AG04449 (cell line): ENCODE measurements around the gene CEP55.

Experiments
- CTCF ChIA-PET: fragments of 350-600 bp; formaldehyde crosslinking; extraction: SDS; loops from one replicate; lab custom pipeline; 2021; ENCODE audit warnings: antibody characterized with exemption; lab: Yijun Ruan, JAX
- POLR2A ChIA-PET: fragments of 400-600, 350-600 bp; formaldehyde crosslinking; extraction: SDS; loops from one replicate; lab custom pipeline; 2020; ENCODE audit warnings: antibody characterized with exemption, inconsistent platforms; lab: Yijun Ruan, JAX
- DNase-seq: peaks from one replicate; pipeline ENCODE4 v3.0.0-alpha.2; 2010; ENCODE audit warnings: low read depth, low spot score
- H3K4me3 ChIP-seq: 2 replicates; pipeline ENCODE4 v1.5.1; 2011; ENCODE audit warnings: low read depth, mild to moderate bottlenecking, control low read depth, low read length
- TF ChIP-seq, protein P1 (sequence below): IDR thresholded peaks from one replicate; pipeline ENCODE4 v1.5.1; 2011; ENCODE audit warnings: mild to moderate bottlenecking, moderate library complexity, low read length, control low read depth, inconsistent platforms; ENCODE audit not compliant: insufficient read depth; ENCODE audit errors: missing control alignments

CEP55 gene

DNA sequence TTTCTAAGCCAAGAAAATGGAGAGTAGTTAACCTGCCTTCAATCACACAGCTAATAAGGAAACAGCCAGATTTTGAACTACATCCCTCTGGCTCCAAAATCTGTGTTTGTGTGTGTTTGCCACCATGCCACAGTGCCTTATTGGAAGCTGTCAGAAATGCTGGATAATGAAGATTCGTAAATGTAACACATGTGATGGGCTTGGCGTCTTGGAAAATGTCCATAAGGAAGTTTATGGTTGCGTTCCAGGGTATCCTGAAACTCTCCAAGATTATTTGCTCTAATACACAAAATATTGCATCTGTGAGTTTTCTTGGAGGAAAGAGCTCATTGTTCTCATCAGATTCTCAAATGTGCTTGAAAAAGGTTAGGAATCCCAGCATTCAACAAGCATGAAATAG is 36.9 kb upstream of the CEP55 start:
- no peak overlapping the region for H3K4me3 ChIP-seq
- TF ChIP-seq, protein P1, sequence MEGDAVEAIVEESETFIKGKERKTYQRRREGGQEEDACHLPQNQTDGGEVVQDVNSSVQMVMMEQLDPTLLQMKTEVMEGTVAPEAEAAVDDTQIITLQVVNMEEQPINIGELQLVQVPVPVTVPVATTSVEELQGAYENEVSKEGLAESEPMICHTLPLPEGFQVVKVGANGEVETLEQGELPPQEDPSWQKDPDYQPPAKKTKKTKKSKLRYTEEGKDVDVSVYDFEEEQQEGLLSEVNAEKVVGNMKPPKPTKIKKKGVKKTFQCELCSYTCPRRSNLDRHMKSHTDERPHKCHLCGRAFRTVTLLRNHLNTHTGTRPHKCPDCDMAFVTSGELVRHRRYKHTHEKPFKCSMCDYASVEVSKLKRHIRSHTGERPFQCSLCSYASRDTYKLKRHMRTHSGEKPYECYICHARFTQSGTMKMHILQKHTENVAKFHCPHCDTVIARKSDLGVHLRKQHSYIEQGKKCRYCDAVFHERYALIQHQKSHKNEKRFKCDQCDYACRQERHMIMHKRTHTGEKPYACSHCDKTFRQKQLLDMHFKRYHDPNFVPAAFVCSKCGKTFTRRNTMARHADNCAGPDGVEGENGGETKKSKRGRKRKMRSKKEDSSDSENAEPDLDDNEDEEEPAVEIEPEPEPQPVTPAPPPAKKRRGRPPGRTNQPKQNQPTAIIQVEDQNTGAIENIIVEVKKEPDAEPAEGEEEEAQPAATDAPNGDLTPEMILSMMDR = no peak
- ChIA-PET POLR2A (interaction anchor here (1.0 to 2.6 kb wide), 11 partner anchors 9 to 84 kb away, joined by 3 to 20 read pairs (median 9); partner anchors contain the start of gene MYOF), CTCF (interaction anchor here (0.7 to 6.2 kb wide), 7 partner anchors 9 to 101 kb away, joined by 3 to 42 read pairs (median 5); partner anchors contain the start of gene MYOF)
- DNase-seq = no peak

DNA sequence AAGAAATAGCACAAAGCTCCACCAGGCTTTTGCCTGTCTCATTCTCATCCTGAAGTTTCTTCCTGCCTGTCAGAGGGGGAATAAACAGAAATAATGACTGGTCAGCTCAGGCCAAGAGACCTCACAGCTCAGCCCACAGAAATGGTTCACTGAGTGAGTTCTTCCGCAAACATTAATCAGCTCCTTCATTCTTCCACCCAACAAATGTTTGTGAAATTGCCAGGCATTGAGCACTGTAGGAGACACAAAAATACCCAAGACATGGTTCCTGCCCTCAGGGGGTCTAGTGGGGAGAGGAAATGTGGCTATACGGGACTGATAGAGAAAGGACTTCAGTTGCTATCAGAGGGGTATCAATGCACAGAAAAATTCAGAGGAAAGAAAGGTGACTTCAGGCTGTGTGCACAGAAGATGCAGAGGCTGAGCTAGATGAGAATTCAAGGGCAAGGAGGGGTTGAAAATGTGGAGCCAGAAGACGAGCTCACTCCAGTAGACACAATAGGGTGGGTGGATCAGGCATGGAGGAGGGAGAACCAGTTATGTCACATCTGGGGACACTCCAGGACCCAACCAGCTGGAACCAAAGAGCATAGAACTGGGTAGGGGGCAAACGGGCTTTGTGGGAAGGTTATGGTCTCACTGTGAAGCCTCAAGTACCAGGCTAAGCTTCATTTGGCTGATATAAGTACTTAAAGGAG is 35.2 kb upstream of the CEP55 start:
- ChIA-PET CTCF (interaction anchor here (0.7 to 6.2 kb wide), 5 partner anchors 15 to 381 kb away, joined by 3 to 42 read pairs (median 5); no protein-coding TSS in a partner anchor), POLR2A (interaction anchor here (0.7 to 3.0 kb wide), 7 partner anchors 10 to 24 kb away, joined by 4 to 21 read pairs (median 7); partner anchors contain the start of gene MYOF)
- no peak overlapping the region for H3K4me3 ChIP-seq
- no peak for DNase-seq
- TF ChIP-seq, protein P1 = no peak

DNA sequence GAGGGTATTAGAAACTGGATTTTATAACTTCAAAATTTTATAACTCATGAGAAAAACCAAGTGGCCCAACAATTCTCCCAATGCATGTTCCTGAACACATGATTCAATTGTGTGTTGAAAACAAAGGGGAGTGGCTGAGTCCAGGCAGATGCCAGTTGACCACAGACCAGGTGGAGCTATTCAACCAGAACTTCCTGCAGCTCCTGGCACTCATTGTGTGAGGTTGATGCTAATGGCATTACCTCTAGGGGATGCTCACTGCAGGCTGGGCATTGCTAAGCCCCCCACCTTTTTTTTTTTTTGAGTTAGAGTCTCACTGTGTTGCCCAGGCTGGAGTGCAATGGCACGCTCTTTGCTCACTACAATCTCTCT is 34.6 kb upstream of the CEP55 start:
- TF ChIP-seq, protein P1 = no peak
- POLR2A ChIA-PET = interaction anchor here (0.7 to 3.0 kb wide), 6 partner anchors 9 to 24 kb away, joined by 4 to 21 read pairs (median 10); partner anchors contain the start of gene MYOF
- CTCF ChIA-PET = interaction anchor here (1.1 to 6.2 kb wide), 5 partner anchors 16 to 85 kb away, joined by 3 to 42 read pairs (median 5); partner anchors contain the start of gene MYOF
- H3K4me3 ChIP-seq = no peak overlapping the region
- DNase-seq = no peak

DNA sequence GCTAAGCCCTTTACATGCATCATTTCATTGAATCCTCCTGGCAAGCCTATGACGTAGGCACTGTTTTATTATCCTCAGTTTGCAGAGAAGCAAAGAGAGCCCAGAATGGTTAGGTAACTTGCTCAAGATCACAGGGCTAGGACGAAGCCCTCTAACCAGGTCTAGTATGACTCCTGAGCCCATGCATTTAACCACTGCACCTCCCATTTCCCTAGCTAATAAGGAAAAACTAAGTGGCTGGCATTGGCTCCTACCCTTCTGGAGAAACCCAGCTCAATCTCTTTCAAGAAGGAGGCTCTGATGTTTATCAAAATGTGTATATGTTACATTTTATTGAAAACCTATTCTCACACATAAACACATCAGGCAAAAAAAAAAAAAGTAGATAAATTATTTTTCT is 34.0 kb upstream of the CEP55 start:
- no peak overlapping the region for H3K4me3 ChIP-seq

DNA sequence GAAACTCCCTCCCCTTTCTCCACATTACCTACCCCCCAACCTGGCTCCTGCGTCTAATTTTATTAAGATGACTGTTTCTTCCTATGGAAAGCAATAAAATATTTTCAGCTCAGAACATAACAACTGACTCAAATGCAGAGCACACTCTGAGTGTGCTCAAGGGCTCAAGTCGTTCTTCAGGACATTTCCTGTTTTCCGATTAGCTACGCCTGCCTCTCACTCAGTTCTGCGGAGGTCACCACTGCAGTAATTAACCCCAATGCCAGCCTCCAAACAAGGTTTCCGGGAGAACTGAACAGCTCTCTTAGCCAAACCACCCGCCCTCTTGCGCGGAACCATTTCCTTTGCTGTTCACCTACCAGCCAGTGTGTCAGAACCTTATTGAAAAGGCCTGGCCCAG is 33.5 kb upstream of the CEP55 start:
- DNase-seq = no peak
- POLR2A ChIA-PET = interaction anchor here (0.7 to 3.0 kb wide), 6 partner anchors 8 to 726 kb away, joined by 4 to 21 read pairs (median 10); no protein-coding TSS in a partner anchor
- TF ChIP-seq, protein P1 = no peak
- H3K4me3 ChIP-seq = no peak overlapping the region
- CTCF ChIA-PET = interaction anchor here (0.7 to 6.2 kb wide), 7 partner anchors 11 to 110 kb away, joined by 3 to 42 read pairs (median 4); partner anchors contain the start of gene MYOF

More for the DNA sequence above, 34.0 kb upstream of the CEP55 start:
- ChIA-PET POLR2A (interaction anchor here (1.2 to 3.0 kb wide), 6 partner anchors 9 to 82 kb away, joined by 4 to 21 read pairs (median 10); no protein-coding TSS in a partner anchor), CTCF (interaction anchor here (0.7 to 6.2 kb wide), 6 partner anchors 12 to 109 kb away, joined by 3 to 42 read pairs (median 4); partner anchors contain the start of gene MYOF)
- no peak for DNase-seq
- TF ChIP-seq, protein P1 = no peak
